CD4-positive, alpha-beta T cell treated with Interleukin-15 for 4 hours (primary cell): ENCODE measurements around the gene TECTA.

Experiments used
- DNase-seq: peaks from one replicate; pipeline ENCODE4 v3.0.0-alpha.2; 2020; ENCODE audit warnings: low spot score

The TECTA gene, protein sequence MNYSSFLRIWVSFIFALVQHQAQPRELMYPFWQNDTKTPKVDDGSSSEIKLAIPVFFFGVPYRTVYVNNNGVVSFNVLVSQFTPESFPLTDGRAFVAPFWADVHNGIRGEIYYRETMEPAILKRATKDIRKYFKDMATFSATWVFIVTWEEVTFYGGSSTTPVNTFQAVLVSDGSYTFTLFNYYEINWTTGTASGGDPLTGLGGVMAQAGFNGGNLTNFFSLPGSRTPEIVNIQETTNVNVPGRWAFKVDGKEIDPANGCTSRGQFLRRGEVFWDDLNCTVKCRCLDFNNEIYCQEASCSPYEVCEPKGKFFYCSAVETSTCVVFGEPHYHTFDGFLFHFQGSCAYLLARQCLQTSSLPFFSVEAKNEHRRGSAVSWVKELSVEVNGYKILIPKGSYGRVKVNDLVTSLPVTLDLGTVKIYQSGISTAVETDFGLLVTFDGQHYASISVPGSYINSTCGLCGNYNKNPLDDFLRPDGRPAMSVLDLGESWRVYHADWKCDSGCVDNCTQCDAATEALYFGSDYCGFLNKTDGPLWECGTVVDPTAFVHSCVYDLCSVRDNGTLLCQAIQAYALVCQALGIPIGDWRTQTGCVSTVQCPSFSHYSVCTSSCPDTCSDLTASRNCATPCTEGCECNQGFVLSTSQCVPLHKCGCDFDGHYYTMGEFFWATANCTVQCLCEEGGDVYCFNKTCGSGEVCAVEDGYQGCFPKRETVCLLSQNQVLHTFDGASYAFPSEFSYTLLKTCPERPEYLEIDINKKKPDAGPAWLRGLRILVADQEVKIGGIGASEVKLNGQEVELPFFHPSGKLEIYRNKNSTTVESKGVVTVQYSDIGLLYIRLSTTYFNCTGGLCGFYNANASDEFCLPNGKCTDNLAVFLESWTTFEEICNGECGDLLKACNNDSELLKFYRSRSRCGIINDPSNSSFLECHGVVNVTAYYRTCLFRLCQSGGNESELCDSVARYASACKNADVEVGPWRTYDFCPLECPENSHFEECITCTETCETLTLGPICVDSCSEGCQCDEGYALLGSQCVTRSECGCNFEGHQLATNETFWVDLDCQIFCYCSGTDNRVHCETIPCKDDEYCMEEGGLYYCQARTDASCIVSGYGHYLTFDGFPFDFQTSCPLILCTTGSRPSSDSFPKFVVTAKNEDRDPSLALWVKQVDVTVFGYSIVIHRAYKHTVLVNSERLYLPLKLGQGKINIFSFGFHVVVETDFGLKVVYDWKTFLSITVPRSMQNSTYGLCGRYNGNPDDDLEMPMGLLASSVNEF (N-terminal part only)

GRCh38 chr11:121100943-121101342 is at the start of gene TECTA:
Gene TECTA (plus strand): TSS chr11:121101243. CDS start chr11:121102666, 1,423 bp downstream.
- DNase-seq: no peak

- DNase-seq: no peak
Measured at GRCh38 chr11:121053244-121053643, 47.8 kb upstream of the TECTA start.

- no peak for DNase-seq
Measured at GRCh38 chr11:121054266-121054665, 46.8 kb upstream of the TECTA start.

DNA sequence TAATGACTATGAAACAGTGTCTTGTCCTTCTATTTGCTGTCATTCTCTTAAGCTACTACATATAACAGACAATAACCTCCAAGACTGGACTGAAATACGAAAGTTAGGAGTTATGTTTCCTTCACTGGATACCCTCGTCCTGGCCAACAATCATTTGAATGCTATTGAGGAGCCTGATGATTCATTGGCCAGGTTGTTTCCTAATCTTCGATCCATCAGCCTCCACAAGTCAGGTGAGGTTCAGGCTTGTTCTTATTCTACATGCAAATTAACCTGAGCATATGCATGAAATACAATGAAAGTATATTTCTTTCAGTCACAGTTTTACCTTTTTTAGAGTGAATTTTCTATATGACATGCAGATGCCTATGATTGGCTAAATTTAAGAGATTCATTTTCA is 46.0 kb upstream of the TECTA start:
- no peak for DNase-seq

DNA sequence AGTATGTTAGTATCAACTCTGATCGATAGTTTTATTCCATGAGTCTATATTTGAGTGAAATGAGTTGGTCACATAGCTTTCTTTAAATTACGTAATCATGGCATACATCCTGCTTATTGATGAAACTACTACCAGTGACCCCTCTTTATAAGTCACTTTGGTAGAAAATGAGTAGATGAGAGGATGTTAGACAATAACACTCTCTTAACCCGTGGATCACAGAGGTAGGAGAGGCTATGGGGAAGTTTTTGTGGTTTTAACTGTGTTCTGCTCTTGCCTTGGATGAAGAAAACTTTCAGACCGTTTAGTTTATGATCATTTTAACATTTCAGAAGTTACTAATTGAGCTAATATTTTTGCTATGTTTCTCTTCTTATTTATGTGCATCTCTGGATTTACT is 43.1 kb upstream of the TECTA start:
- DNase-seq: no peak

GRCh38 chr11:121058941-121059340 is 42.1 kb upstream of the TECTA start:
- no peak for DNase-seq

GRCh38 chr11:121059605-121060004 is 41.4 kb upstream of the TECTA start:
- DNase-seq: no peak

DNA sequence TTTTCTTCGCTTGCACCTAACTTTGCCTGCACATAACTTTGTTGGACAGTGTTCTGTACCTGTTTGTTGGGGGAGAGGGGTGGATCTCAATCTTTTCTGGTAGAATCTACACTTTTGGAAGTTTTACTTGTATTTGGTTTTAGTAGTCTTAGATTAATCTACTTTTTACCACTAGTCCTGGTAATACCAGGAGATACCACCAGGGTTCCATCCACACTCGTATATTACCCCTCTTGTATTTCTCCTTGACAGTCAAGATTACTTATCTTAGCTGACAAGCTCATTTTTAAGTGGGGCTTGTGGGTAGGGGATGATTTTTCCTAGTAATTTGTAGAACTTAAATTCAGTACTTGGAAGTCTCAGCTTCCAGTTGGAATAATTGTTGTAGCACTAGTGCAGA is 37.3 kb upstream of the TECTA start:
- no peak for DNase-seq

- DNase-seq: no peak
Measured at GRCh38 chr11:121066623-121067022, 34.4 kb upstream of the TECTA start.

- no peak for DNase-seq
Measured at GRCh38 chr11:121067026-121067425, 34.0 kb upstream of the TECTA start.

- DNase-seq: no peak
Measured at GRCh38 chr11:121067453-121067852, 33.6 kb upstream of the TECTA start.

DNA sequence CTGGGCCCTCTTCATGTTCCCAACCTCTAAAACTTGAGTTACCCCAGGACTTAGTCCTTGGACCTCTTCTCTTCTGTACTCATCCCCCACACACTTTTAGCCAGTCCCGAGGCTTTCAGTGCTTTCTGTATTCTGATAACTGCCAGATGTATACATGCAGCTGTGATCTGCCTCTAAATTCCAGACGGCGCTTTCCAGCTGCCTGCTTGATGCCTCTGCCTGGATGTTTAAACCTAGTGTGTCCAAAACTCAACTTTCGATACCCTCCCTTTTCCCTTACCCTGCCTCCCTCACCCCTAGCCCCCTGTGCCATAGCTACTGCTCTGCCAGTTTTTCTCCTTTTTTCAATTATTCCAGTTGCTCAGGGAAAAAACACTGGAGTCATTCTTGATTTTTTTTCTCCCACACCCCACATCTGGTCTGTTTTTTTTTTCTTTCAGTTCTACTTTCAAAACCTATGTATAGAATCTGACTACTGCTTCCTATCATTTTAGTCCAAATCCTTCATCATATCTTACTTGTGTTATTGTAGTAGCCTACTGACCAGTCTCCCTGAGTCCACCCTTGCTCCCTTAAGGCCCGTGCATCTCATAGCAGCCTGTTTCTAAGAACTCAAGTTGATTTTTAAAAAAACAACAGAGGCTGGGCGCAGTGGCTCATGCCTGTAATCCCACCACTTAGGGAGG is 32.9 kb upstream of the TECTA start:
- DNase-seq: no peak

DNA sequence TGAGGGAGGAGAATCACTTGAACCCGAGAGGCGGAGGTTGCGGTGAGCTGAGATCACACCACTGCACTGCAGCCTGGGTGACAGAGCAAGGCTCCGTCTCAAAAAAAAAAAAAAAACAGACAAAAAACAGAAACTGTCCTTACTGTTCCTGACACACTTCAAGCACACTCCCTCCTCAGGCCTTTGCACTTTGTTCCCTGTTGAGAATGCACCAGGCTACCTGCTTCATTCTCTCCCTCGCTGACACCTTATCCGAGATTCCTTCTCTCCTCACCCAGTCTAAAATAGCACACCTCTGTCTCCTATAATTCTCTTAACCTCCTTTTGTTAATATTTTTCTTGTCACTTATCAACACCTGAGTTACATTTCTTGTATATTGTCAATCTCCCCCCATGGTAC is 32.3 kb upstream of the TECTA start:
- no peak for DNase-seq

- no peak for DNase-seq
Measured at GRCh38 chr11:121070951-121071845, 29.8 kb upstream of the TECTA start.

GRCh38 chr11:121071846-121072450 is 29.1 kb upstream of the TECTA start:
- no peak for DNase-seq

- DNase-seq: no peak
Measured at GRCh38 chr11:121081321-121081720, 19.7 kb upstream of the TECTA start.

GRCh38 chr11:121082219-121082618 is 18.8 kb upstream of the TECTA start:
- no peak for DNase-seq

- no peak for DNase-seq
Measured at GRCh38 chr11:121082670-121083069, 18.4 kb upstream of the TECTA start.

- DNase-seq: no peak
Measured at GRCh38 chr11:121086866-121087265, 14.2 kb upstream of the TECTA start.

DNA sequence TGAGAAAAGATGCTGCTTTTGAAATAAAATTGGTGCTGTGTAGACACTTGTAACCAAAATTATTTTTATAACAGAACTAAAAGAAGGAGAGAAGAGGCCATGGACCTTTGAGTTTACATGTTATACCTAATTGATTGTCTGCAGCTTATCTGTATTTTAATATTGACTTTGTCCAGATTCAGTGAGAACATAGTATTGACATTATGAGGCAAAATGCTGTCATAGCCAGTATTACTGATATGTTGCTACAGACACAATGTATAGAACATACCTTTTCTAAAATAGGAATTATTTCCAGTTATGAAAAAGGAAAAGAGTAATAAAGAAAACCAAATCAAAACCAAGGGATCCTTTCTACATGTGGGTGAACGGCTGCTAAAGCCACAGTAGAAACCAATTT is 11.5 kb upstream of the TECTA start:
- DNase-seq: no peak
